ENCODE results near the gene FSTL5. TPM values are rescaled to one million over a fixed set of nuclear protein-coding genes. Genes with fewer than 3 reads are reported as not detected.

The FSTL5 gene
- polyA plus RNA-seq, 3 donors, result not detected

GRCh38 chr4:162151850-162152249 is 11.9 kb downstream of the FSTL5 start:
- Histone ChIP-seq H3K27me3 (ENCODE audit: control insufficient read depth in 2 of 2, insufficient read depth in 2 of 2, low read length in 2 of 2) (no peaks in the 10 kb centered on the region), H2AFZ (ENCODE audit: insufficient read depth, low read depth, low read length, poor library complexity, severe bottlenecking) (no peak overlapping the region), H3K4me2 (replicated peaks; ENCODE audit: extremely low read depth, low read length, poor library complexity, severe bottlenecking) (no peak overlapping the region), H3K79me2 (ENCODE audit: insufficient read depth, low read length) (no peaks in the 10 kb centered on the region), H4K20me1 (ENCODE audit: insufficient read depth, low read length) (no peaks in the 10 kb centered on the region), H3K4me1 (ENCODE audit: control insufficient read depth in 1 of 2, insufficient read depth in 2 of 2, low read length in 2 of 2) (no peaks in the 10 kb centered on the region), H3K9ac (ENCODE audit: insufficient read depth, low read length, poor library complexity, severe bottlenecking) (no peak overlapping the region), H3K36me3 (replicated peaks in 1 of 2; ENCODE audit: control insufficient read depth in 1 of 2, insufficient read depth in 2 of 2, low read length in 2 of 2) (no peaks in the 10 kb centered on the region), H3K9me3 (replicated peaks in 1 of 2; ENCODE audit: control insufficient read depth in 1 of 2, insufficient read depth in 1 of 2, low read length in 2 of 2) (no peaks in the 10 kb centered on the region), H3K4me3 (replicated peaks in 1 of 3; ENCODE audit: low read depth in 2 of 3, low read length in 3 of 3) (no peak overlapping the region), H3K27ac (ENCODE audit: low read depth in 1 of 2, low read length in 2 of 2) (no peak overlapping the region)
- Mint-ChIP-seq H3K27me3 (ENCODE audit: low read depth in 3 of 3) (peaks cover 0 to 2% (median 1%) of the 10 kb centered on the region in 3 donors), H3K27ac (no peak overlapping the region), H3K9me3 (no peaks in the 10 kb centered on the region), H3K36me3 (no peaks in the 10 kb centered on the region), H3K4me1 (no peaks in the 10 kb centered on the region), H3K4me3 (no peak overlapping the region)
- no peak for TF ChIP-seq CTCF (IDR thresholded peaks at IDR 0.05)
- no peak for DNase-seq
- WGBS (ENCODE audit: insufficient coverage), result 94% methylated on average over 2 of the region's 4 CpGs
- intact Hi-C loops (cut with micrococcal nuclease), result no loop called here

GRCh38 chr4:162151386-162151785 is 12.4 kb downstream of the FSTL5 start:
- H3K9ac ChIP-seq (ENCODE audit: insufficient read depth, low read length, poor library complexity, severe bottlenecking), result no peak overlapping the region
- no peaks in the 10 kb centered on the region for H4K20me1 ChIP-seq (ENCODE audit: insufficient read depth, low read length)
- Mint-ChIP-seq H3K27me3 (ENCODE audit: low read depth in 3 of 3) (peaks cover 0 to 2% (median 1%) of the 10 kb centered on the region in 3 donors), H3K9me3 (peaks cover 0 to 2% (median 0%) of the 10 kb centered on the region in 7 donors), H3K27ac (no peak overlapping the region), H3K4me1 (no peaks in the 10 kb centered on the region), H3K4me3 (no peak overlapping the region), H3K36me3 (no peaks in the 10 kb centered on the region)
- no peak for TF ChIP-seq CTCF (IDR thresholded peaks at IDR 0.05)
- H3K4me3 ChIP-seq (replicated peaks in 1 of 3; ENCODE audit: low read depth in 2 of 3, low read length in 3 of 3), result no peak overlapping the region
- H3K36me3 ChIP-seq (replicated peaks in 1 of 2; ENCODE audit: control insufficient read depth in 1 of 2, insufficient read depth in 2 of 2, low read length in 2 of 2), result no peaks in the 10 kb centered on the region
- H2AFZ ChIP-seq (ENCODE audit: insufficient read depth, low read depth, low read length, poor library complexity, severe bottlenecking), result no peak overlapping the region
- H3K4me2 ChIP-seq (replicated peaks; ENCODE audit: extremely low read depth, low read length, poor library complexity, severe bottlenecking), result no peak overlapping the region
- no peaks in the 10 kb centered on the region for H3K9me3 ChIP-seq (replicated peaks in 1 of 2; ENCODE audit: control insufficient read depth in 1 of 2, insufficient read depth in 1 of 2, low read length in 2 of 2)
- no peaks in the 10 kb centered on the region for H3K79me2 ChIP-seq (ENCODE audit: insufficient read depth, low read length)
- H3K27me3 ChIP-seq (ENCODE audit: control insufficient read depth in 2 of 2, insufficient read depth in 2 of 2, low read length in 2 of 2), result no peaks in the 10 kb centered on the region
- no peak overlapping the region for H3K27ac ChIP-seq (ENCODE audit: low read depth in 1 of 2, low read length in 2 of 2)
- DNase-seq, result no peak
- intact Hi-C loops (cut with micrococcal nuclease), result no loop called here
- no peaks in the 10 kb centered on the region for H3K4me1 ChIP-seq (ENCODE audit: control insufficient read depth in 1 of 2, insufficient read depth in 2 of 2, low read length in 2 of 2)
